Measurements from ENCODE around the gene LRRC8E. TPM values are rescaled to one million over a fixed set of nuclear protein-coding genes. Genes with fewer than 3 reads are reported as not detected.
A peak's percentile ranks its signal among the peaks of the same experiment; 100 is the strongest.

The LRRC8E gene
- total RNA-seq, 4 donors from 2014 or later = 27.3 to 31.8 (median 29.8) TPM

GRCh38 chr19:7934766-7935165, 46.5 kb downstream of the LRRC8E start:
- H3K4me3 ChIP-seq (ENCODE audit: low read depth, poor library complexity, severe bottlenecking) = no peak overlapping the region
- intact Hi-C loops (cut with DNase I; ENCODE audit: low total_unique reads) = no loop called here
- DNase-seq (ENCODE audit: low spot score in 2 of 2) = no peak
- WGBS, 2 donors = 90 to 92% methylated on average over 21 of the region's 21 CpGs
- TF ChIP-seq, protein P1, sequence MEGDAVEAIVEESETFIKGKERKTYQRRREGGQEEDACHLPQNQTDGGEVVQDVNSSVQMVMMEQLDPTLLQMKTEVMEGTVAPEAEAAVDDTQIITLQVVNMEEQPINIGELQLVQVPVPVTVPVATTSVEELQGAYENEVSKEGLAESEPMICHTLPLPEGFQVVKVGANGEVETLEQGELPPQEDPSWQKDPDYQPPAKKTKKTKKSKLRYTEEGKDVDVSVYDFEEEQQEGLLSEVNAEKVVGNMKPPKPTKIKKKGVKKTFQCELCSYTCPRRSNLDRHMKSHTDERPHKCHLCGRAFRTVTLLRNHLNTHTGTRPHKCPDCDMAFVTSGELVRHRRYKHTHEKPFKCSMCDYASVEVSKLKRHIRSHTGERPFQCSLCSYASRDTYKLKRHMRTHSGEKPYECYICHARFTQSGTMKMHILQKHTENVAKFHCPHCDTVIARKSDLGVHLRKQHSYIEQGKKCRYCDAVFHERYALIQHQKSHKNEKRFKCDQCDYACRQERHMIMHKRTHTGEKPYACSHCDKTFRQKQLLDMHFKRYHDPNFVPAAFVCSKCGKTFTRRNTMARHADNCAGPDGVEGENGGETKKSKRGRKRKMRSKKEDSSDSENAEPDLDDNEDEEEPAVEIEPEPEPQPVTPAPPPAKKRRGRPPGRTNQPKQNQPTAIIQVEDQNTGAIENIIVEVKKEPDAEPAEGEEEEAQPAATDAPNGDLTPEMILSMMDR (IDR thresholded peaks at IDR 0.05) = no peak
- TF ChIP-seq POLR2A (IDR thresholded peaks at IDR 0.05) = no peak

DNA sequence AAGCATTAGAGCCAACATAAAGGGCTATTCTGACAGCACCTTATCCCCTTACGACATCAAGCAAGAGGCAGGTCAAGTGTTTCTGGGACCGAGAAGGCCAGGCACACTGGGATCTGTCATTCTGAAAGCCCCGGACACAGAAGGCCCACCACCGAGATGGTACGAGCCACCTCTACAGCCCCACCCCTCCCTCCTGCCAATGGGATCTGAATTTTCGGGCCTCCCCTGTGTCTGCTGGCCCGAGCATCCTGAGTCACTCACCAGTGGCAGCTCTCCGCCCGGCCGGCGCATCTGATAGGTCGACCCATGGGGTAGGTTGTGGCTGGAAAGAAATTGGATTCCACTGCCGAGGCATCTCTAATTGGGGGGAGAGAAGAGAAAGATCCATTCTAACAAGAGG, 52.5 kb downstream of the LRRC8E start:
- no peak for DNase-seq (ENCODE audit: low spot score in 2 of 2)
- H3K4me3 ChIP-seq (ENCODE audit: low read depth, poor library complexity, severe bottlenecking) = no peak overlapping the region
- 88 to 92% methylated on average over 11 to 13 of the region's 13 CpGs for WGBS, 2 donors
- TF ChIP-seq POLR2A (IDR thresholded peaks at IDR 0.05) = no peak
- TF ChIP-seq, protein P1 (IDR thresholded peaks at IDR 0.05) = no peak
- intact Hi-C loops (cut with DNase I; ENCODE audit: low total_unique reads) = no loop called here

DNA sequence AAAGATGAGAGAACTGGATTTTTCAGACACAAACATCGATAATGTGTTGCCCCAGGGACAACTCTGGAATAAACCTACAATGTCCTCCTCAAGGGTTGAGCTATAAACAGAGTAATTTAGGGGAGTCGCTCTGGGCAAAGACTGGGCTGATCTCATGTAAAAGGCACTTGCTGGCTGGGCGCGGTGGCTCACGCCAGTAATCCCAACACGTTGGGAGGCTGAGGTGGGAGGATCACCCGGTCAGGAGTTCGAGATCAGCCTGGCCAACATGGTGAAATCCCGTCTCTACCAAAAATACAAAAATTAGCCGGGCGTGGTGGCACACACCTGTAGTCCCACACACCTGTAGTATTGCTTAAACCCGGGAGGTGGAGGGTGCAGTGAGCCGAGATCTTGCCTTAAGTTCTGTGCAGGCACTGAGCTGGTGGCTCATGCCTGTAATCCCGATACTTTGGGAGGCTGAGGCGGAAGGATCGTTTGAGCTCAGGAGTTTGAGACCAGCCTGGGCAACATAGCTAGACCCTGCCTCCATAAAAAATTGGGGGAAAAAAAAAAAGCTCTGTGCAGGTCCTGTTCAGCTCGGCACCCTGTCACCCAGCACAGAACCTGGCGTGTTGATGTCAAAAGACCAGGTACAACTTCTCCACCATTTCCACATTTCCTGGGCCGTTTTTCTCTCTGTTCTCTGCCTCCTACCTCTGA, 53.7 kb downstream of the LRRC8E start:
- H3K4me3 ChIP-seq (ENCODE audit: low read depth, poor library complexity, severe bottlenecking) = no peak overlapping the region
- TF ChIP-seq, protein P1 (IDR thresholded peaks at IDR 0.05) = no peak
- TF ChIP-seq POLR2A (IDR thresholded peaks at IDR 0.05) = no peak
- 82 to 86% methylated on average over 19 of the region's 19 CpGs for WGBS, 2 donors
- intact Hi-C loops (cut with DNase I; ENCODE audit: low total_unique reads) = loop anchor here (1.0 kb wide), 1 partner anchor 15 kb away; no protein-coding TSS in a partner anchor
- no peak for DNase-seq (ENCODE audit: low spot score in 2 of 2)

GRCh38 chr19:7942981-7943443, 54.7 kb downstream of the LRRC8E start:
- TF ChIP-seq, protein P1 (IDR thresholded peaks at IDR 0.05) = no peak
- no peak for TF ChIP-seq POLR2A (IDR thresholded peaks at IDR 0.05)
- intact Hi-C loops (cut with DNase I; ENCODE audit: low total_unique reads) = loop anchor here (1.0 kb wide), 1 partner anchor 16 kb away; no protein-coding TSS in a partner anchor
- peak overlapping the region; percentile 95 for H3K4me3 ChIP-seq (ENCODE audit: low read depth, poor library complexity, severe bottlenecking)
- DNase-seq (ENCODE audit: low spot score in 2 of 2) = no peak
- 3 to 4% methylated on average over 33 of the region's 33 CpGs for WGBS, 2 donors

GRCh38 chr19:7943444-7944176, 55.3 kb downstream of the LRRC8E start, which contains the start of gene TIMM44:
TSS of gene TIMM44 (minus strand) at chr19:7943666. CDS start at chr19:7943651, 15 bp downstream.
- DNase-seq (ENCODE audit: low spot score in 2 of 2) = peak; percentile 99 to 100
- TF ChIP-seq POLR2A (IDR thresholded peaks at IDR 0.05) = peak in 1 of 2 donors; percentile 32
- TF ChIP-seq, protein P1 (IDR thresholded peaks at IDR 0.05) = no peak
- H3K4me3 ChIP-seq (ENCODE audit: low read depth, poor library complexity, severe bottlenecking) = peak within 1 kb of the TSS; percentile 95
- intact Hi-C loops (cut with DNase I; ENCODE audit: low total_unique reads) = no loop called here
- WGBS, 2 donors = 0% methylated on average over 38 to 46 of the region's 56 CpGs
